Activated T-cell treated with anti-CD3 and anti-CD28 coated beads for 4 hours (primary cell): ENCODE data around the gene IFNG.
A peak's percentile ranks its signal among the peaks of the same experiment; 100 is the strongest.

Experiments used
- DNase-seq: peaks from one replicate; pipeline ENCODE4 v3.0.0-alpha.2; 2020

IFNG gene

DNA sequence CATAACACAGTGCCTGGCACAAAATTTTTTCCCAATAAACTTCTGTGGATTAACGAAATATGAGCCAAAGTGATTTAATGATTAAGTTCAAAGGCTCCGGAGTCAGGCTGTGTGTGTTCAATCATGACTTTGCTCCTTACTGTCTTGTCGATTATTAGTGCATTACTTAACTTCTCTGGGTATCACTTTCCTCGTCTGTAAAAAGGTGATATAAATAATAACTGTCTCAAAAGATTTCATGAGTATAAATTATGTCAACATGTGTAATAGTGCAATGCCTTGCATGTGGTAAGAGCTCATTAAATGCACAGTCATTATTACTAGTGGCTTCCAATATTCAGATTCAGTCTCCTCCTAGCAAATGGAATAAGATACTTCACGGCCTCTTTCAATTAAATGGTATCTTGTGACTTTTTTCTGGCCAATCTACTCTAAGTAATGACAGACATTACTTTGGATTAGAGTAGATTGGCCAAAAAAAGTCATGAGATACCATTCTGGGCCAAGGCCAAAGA lies 6.8 kb upstream of the IFNG start:
- no peak for DNase-seq

DNA sequence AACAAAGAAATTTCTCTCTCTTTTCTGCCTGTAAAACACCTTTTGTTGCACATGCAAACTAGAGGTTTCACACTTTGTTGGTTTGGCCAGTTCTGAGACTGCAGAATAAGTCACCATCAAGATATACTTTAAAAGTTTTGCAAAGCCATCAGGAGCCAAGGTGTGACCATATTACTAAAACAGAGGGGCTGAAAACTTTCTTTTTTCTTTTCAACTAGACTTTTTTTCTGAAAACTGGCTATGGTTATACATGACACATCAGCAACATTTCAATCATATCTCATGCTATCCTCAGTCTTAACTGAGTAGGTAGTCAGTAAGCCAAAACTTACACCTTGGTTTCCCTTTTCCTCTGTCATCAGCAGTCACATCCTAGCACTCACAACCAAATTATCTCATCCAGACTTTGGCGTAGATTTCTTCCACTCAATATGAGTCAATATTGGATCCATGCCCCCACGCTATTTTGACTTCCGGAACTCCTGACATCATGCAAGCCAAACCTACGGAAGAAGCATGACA lies 4.1 kb upstream of the IFNG start:
- DNase-seq: no peak

DNA sequence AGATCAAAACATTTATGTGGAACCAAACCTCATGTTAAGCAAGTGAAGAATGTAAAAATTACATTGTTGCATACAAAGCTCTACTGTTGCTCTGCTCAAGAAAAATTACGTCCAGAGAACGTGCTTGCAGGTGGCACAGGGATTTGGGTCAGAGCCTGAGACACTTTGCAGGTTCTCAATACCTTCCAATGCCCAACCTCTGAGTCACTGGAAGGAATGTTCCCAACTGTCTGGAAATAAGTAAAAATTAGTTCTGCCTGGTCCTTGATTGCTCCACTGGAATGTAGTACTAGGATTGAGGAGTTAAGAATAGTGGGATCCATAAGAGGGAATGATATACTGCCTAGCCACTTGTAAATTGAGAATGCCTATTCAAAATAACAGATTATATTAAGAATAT lies 2.8 kb upstream of the IFNG start:
- DNase-seq: no peak

DNA sequence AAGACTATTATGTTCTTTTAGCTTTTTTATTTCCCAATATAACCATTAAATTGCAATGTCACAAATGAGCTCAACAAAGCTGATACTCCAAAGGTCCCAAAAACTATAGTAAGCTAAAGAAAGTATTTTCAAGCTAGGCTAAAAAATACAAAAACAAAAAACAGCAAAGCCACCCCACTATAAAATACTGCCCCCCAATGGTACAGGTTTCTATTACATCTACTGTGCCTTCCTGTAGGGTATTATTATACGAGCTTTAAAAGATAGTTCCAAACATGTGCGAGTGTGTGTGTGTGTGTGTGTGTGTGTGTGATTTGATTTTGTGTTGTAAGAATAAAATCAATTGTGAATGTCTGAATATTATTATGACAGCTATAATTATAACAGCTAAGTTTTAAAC lies 1.1 kb downstream of the IFNG start:
- DNase-seq: no peak

DNA sequence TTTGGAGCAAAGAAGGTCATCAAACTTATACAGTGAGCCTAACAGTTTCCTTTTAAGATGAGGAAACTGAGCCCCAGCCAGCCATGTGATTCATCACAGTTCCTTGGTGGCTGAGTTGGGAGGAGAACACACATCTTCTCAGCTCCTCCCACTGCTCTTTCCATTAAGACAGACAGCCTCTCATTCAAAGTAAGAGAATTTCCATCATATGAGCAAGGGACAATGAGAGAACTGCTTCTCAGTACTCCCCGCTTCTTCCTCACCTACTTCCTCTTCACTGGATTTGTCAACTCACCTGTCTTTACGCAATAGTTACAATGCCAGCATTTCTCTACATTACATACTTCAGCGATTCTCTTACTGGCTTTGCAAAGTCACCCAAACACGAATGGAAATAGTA lies 2.2 kb downstream of the IFNG start:
- no peak for DNase-seq

DNA sequence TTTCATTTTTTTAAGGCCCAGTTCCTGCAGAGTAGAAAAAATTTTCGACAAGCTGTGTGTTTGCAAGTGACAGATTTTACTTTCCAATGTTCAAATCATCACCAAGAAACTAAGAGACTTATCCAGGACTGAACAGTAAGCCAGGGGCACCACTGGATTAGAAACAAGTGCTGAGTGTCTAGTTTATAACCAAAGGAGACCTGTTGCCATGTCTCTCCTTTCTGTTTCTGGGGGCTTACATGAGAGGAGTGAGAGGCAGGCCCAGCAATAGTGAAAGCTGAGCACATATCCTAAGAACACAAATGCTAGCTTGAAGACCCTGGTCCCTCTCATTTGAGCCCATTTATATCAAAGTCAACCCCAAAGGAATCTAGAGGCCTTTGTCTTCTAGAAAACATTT lies 2.9 kb downstream of the IFNG start:
- DNase-seq: no peak

DNA sequence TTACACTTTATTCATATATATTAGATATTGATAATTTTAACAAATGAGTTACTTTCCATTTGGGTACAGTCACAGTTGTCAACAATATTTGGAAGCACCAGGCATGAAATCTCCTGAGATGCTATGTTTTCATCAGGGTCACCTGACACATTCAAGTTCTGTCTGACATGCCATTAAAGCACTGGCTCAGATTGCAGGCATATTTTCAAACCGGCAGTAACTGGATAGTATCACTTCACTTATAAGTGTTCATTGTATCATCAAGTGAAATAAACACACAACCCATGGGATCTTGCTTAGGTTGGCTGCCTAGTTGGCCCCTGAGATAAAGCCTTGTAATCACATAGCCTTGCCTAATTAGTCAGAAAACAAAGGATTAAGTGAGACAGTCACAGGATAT lies 4.8 kb downstream of the IFNG start:
- DNase-seq: no peak

DNA sequence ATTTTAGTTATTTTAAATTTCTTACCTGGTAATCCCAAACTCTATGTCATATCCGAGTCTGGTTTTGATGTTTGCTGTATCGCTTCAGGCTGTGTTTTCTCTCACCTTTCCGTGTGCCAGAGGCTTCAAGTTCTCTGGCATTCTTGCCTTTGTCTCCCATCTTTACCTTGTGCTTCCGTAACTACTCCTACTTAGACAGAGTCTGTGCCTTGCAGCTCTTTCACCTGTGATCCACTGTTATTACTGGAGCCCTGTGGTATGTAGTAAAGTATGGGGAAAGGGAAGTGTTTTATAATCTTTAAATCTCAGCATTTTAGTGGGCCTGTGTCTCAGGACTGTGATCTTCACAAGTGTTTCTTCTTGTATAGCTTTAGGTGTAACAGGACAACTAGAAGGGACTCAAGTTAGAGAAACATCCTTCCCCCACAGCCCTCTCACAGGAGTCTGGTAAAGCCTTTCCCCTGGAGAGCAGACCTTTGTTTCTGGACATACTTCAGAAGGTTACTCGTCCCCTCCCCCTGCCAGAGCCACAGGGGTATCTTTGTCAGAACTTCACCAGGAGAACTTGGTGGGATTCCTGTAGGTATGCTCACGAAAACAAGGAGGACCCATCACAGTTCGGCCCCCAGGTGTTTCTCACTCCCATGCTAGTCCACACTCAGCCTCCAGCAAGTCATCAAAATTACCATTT lies 11.1 kb downstream of the IFNG start:
- DNase-seq: no peak

DNA sequence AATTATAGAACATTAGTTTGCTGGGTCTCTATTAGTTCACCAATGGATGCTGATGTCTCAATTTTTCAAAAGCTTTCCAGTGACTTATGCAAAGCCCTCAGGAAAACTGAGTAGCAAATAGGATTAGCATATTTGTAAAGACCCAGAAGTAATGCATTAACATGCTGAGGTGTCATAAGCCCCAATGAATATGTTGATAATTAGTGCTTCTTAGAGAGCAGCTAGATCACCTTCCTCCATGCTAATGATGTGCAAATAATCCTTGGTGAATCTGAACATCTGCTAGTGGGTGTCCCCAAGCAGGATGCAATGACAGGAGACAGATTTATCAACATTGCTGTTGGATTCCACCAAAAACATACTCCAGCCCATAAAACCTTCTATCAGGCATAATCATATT lies 19.0 kb downstream of the IFNG start:
- DNase-seq: no peak

DNA sequence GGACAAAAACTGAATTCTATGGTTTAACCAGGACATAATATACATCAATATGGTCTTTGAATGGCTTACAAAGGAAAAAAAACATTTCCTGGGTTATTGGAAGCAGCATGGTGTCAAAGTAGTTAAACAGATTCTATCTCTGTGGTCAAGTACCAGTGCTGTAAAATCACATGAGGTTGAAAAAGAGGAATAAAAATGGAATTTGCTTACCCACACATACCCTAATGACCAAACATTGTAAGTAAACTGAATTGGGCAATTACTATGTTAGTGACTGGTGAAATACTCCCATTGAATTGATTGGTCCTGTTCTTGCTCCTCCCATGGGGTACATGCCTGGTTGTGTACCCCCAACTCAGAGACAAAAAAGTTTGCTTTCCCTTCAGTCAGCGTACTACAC lies 19.6 kb downstream of the IFNG start:
- no peak for DNase-seq

DNA sequence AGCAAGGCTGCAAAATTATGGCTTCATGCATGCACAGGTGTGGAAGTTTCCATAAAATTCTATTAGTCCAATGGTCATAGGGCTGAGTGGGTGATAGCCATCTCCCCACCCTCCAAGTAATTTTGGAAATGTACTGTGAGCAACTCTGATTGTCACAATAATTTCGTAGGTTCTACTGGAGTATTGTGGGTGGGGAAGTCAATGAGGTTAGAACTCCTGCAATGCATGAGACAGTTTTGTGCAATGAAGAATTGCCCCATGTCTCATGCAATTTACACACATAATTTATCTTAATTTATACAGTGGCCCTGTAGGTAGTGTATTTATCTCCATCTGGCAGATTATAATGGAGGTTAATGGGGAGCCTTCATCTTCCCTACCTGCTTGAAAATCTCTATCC lies 20.5 kb downstream of the IFNG start:
- DNase-seq: no peak

DNA sequence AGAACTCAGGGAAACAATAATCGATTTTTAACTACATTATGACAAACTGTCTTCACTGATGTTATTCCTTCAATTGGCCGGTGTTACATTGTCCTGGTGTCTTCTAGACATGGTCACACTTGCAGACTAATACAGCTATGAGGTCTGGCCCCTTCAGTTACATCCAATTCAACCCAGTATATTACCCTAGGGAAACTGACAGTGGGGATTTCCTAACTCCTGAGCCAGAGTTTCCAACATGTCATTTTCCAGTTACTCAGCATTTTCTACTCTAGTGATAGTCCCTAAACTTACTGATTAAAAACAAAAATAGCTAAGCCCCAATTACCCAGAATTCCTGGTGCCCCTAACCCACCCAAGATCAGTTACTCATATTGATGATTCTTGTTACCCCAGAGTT lies 21.1 kb downstream of the IFNG start:
- no peak for DNase-seq

DNA sequence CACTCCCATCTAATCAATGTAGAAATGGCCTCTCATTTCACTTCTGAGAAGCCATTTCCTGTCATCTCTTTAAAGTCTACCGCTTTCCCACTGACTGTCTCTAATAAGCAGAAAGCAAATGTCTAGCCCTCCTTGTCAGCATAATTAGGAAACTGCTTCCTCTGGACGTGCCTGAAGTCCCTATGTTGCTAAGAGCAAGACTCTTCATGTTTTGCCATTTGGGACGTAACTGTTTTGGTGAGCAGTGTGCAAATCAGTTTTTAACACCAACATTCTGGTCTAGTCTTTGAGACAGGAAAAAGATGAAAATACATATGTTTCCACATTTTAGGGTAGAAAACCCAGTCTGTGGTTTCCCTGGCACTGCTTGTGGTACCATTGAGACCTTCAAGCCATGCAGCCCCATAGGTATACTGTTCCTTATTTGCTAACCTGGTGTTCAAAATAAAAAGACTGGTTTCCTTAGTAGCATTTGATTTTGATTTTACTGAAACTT lies 22.2 kb downstream of the IFNG start:
- no peak for DNase-seq

DNA sequence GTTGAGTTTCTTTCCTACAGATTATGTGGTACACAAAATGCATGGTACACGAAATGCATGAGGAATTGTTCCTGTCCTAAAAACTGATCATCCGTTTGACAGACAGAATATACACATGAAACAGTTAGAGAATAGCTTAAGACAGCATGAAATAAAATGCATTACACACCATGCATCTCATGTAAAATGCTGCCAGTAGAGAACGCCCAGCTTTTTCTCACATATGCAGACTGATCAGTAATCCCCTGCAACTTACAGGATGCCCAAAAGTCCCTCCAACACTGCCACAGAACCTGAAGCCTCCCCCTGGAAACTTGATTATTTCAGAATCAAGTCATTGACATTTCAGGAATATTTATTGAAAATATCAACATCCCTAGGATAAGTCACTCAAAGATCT lies 24.0 kb downstream of the IFNG start:
- no peak for DNase-seq

DNA sequence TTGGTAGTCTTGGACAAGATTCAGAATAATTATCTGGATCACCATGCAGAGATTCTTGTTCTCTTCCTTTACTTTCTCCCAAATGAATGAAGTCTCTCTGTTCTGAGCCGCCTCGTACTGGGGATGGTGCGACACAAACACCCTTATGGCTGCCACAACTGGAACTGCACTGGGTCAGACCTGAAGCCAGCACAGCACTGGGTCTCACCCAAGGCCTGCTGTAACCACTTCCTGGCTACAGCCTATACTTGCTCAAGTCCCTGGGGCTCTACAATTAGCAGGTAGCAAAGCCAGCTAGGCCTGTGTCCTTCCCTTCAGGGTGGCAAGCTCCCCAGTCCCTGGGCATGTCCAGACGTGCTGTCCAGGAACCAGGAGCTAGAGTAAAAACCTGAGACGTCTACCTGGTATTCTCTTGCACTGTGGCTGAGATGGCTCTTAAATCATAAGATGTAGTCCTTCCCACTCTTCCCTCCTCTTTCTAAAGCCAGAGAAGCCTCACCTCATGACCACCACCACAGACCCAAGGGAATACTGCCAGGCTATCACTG lies 27.6 kb downstream of the IFNG start:
- DNase-seq: no peak

DNA sequence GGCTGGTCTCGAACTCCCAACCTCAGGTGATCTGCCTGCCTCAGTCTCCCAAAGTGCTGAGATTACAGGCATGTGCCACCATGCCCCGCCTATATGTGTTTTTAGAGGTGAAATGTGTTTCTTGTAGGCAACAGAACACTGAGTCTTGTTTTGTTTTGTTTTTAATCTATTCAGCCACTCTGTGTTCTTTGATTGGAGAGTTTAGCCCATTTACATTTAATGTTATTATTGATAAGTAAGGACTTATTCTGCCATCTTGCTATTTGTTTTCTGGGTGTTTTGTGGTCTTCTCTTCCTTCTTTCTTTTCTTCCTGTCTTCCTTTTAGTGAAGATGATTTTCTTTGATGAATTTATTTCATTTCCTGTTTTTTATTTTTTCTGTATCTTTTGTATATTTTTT lies 29.6 kb downstream of the IFNG start:
- DNase-seq: no peak

DNA sequence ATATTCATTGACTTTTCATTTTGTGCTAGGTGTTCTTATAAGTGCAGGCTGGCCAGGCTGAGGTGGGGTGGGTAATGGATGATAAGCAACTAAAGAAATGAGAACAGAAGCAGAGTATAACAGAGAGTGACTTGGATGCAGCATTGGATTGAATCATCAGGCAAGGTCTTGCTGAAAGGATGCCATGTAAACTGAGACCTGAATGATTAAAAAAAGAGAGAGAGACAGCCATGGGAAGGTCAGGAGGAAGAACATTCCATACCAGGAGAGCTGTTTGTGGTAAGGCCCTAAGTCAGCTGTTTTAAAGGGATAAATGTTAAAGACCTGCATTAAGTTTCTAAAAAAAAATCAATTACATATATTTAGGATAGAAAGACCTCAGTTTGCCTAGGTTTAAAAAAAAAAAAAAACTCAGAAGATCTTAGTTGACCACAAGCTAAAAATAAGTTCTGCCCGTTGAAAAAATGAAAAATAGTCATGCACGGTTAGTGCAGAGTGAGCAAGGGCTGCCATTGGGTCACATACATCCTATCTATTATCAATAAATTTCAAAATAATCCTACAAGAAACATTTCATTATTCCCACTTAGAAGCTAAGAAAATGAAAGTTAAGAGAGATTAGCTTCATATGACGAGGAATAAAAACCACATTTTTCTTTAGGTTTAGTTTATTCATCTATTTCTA lies 37.2 kb downstream of the IFNG start:
- DNase-seq: no peak

DNA sequence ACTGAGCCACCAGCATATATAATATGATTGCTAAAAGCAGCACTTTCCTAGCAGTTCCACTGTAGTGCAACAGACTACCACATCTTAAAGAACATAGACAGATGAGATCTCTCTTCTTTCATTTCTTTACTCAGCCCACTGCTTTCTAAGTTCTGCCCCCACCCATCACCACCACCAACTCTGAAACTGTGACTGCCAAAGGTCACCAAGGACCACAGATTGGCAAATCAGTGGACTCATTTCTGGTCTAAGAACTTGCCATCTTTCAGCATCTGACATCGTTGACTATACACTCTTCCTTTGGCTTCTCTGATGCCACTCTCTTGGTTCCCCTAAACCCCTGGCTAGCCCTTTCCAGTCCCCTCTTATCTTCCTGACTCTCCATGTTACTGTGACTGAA lies 38.4 kb downstream of the IFNG start:
- DNase-seq: no peak

DNA sequence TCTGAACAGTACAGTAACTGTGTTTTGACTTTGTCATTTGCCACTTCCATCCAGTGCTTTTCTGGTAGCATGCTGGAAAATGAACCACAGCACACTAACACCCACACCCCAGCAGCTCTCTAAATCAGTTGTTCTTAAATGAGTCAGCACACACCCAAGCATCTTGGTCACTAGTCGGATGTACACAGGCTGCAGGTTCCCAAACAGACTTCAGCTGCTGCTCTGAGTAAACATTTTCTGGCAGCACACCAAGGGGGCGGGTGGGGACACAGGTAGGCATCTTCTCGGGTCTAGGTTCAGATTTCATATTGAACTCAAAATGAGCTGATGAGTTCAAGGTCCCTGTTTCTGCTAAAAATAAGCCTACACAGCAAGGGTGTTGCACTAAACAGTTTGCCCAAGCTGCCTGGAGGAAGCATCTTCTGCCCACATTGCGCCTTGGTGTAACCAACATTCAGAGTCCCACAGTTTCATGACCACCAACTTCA lies 39.8 kb downstream of the IFNG start:
- DNase-seq: peak; percentile 15

DNA sequence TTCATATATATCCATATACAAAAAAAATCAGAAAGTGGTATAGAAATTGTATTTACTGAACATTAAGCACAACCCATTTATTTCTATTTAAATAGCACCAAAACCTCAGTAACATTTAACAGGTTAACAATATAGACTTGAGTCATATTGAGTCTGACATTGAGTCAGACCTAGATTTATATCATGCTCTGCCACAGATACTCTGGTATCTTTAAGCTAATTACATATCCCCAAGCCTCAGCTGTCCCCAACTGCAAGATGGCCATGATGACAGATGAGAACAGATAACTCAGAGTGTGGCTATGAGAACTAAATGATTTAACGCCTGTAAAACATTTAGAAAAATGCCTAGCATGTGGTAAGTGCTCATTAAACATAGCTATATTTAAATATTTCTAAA lies 40.3 kb downstream of the IFNG start:
- no peak for DNase-seq

DNA sequence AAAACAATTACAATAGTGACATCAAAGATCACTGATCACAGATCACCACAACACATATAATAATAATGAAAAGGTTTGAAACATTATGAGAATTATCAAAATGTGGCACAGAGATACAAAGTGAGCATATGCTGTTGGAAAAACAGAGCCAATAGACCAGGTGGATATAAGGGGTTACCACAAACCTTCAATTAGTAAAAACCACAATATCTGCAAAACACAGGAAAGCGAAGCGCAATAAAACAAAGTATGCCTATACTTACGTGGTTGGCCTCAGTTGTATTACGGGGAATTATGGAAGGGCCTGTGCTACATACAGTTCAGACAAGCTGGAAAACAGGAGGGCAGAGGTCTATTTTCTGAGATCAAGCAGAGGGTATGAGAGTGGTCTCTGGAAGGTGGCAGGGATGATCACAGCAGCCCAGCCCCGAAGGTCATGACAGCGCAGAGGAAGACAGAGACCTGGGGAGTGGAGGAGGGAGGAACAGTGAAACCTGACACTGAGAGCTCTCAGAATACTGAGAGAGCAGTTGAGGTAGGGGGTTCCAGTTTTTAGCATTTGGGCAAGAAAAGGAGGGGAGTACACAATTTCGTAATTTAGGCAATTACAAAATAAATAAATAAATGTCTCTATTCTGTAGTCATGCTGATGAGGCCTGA lies 41.3 kb downstream of the IFNG start:
- no peak for DNase-seq

DNA sequence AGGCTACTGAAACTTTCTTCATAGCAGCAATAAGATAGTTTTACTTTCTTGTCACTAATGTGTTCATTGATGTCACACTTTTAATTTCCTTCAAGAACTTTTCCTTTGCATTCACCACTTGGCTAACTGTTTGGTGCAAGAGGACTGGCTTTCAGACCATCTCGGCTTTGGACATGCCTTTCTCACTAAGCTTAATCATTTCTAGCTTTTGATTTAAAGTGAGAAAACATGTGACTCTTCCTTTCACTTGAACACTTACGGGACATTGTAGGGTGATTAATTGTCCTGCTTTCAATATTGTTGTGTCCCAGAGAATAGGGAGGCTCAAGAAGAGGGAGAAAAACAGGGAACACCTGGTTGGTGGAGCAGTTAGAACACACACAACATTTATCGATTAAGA lies 41.9 kb downstream of the IFNG start:
- no peak for DNase-seq

DNA sequence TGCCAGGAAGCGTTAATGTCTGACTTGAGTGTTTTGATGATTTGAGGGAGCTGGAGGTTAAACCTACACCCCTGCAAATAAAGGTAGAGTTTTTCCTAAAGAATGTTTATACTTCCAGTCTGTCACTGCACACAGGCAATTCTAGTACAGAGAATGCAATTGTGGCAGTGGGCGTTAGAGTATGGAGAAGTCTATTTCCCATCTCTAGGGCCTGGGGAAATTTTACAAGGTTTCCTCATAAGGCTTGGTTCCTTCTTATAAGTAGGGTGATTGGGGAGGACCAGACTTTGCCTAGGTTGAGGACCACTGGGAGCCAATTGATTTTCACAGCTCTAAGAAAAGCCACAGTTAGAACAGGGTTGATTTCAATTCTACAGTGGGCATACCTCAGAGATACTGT lies 44.3 kb downstream of the IFNG start:
- DNase-seq: no peak
